Measurements from ENCODE around the gene HES4.
"Not testable (repeated sequence)": the region's sequence is repeated elsewhere in the genome, so short reads cannot be mapped to it uniquely, and the experiment has no call there.

The HES4 gene

DNA sequence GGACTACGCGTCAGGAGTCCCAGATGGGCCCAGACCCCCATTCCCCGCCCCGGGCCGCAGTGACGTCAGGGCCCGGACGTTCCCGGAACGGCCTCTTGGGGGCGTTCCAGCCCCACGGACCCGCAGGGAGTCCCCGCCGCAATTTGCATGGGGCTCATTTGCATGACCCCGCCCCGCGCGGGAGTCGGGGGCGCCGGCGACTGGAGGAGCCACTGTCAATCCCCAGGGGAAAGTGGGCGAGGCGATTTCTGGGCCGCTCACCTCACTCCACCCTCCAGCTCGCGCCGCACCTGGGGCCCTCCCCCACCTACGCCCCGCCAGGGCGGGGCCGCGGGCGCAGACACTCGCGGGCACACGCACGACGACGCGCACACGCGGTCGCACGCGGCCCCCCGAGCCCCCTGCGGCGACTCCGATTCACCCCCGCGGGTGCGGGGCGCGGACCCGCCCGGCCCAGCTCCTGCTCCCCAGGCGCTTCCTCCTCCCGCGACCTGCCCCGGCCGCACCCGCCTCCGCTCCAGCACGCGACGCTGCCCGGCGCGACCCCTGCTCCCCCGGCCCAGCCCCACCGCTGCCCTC is 33.2 kb upstream of the HES4 start:
- DNase-seq: peak; percentile 41 to 66

DNA sequence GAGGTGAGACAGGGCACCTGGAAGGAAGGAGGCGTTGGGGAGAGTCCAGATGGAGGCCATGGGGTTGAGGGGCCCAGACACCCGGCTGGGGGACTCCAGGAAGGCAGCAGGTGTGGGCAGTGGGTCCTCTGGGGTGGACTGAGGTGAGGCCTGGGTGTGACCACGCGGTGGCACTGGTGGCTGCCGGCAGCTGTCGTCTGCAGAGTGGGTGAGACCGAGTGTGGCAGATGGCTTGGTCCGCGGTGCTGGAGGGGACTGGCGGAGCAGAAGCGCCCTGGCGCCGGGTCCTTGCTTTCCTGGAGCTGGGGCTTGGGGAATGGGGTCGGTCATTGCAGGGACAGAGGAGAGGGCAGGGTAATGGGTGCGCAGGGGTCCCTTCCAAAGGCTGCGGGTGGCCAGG is 32.5 kb upstream of the HES4 start:
- DNase-seq: no peak

DNA sequence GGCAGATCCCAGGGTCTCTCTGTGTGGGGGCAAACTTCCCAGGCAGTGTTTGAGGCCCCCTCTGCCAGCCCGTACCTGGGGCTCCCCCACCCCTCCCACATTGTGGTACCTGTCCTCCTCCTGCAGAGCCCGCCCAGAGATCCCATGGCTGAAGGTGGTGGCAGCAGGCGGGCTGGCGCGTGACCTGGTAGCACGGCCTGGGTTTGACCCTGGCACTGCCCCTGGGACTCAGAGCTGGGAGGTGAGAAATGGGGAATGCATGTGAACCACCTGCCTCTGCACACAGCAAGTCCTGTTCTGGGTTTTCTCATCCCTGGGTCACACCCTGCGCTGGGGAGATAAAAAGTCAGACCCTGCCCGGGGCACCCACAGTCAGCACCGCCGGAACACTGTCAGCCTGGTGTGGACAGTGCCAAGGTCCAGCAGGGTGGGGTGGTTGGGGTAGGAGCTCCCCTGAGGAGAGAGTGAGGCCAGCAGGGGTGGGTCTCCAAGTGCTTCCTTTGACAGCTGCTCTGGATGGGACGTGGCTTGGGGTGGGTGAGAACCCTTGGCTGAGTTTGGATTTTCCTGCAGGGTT is 31.9 kb upstream of the HES4 start:
- no peak for DNase-seq

DNA sequence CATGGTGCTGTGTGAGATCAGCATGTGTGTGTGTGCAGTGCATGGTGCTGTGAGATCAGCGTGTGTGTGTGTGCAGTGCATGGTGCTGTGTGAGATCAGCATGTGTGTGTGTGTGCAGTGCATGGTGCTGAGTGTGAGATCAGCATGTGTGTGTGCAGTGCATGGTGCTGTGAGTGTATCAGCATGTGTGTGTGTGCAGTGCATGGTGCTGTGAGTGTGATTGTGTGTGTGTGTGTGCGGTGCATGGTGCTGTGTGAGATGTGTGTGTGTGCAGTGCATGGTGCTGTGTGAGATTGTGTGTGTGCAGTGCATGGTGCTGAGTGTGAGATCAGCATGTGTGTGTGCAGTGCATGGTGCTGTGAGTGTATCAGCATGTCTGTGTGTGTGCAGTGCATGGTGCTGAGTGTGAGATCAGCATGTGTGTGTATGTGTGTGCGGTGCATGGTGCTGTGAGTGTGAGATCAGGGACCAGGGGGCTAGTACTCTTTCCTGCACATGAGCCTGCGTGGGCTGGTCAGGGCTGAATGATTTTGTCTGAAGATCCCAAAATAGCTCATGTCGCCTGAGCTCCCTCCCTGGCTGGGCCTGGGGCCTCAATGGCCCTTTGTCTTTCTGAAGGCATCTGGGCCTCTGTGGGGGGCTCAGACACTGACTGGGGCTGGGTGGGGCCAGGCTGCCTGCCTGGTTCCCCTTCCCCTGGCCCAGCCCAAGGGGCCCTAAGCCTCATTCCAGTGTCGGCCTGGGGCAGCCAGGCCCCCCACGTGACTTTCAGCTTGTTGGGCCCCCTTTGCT is 31.2 kb upstream of the HES4 start:
- DNase-seq: not testable (repeated sequence)

DNA sequence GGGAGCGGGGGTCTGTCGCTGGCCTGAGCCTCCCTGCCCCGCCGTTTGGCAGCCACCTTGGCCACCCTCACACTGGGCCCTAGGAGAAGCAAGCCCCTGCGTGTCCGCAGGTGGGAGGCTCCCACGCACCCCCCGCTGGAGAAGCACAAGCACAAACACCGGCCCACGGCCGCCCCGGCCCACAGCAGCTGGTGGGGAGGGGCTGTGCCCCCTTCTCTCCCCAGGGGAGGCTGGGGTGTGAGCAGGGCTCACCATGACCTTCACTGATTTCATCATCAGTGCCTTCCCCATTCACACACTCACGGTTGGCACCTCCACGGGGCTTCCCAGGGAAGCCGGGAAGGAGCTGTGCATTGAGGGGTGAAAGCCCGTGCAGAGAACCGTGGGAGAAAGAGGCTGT is 27.9 kb upstream of the HES4 start:
- no peak for DNase-seq

DNA sequence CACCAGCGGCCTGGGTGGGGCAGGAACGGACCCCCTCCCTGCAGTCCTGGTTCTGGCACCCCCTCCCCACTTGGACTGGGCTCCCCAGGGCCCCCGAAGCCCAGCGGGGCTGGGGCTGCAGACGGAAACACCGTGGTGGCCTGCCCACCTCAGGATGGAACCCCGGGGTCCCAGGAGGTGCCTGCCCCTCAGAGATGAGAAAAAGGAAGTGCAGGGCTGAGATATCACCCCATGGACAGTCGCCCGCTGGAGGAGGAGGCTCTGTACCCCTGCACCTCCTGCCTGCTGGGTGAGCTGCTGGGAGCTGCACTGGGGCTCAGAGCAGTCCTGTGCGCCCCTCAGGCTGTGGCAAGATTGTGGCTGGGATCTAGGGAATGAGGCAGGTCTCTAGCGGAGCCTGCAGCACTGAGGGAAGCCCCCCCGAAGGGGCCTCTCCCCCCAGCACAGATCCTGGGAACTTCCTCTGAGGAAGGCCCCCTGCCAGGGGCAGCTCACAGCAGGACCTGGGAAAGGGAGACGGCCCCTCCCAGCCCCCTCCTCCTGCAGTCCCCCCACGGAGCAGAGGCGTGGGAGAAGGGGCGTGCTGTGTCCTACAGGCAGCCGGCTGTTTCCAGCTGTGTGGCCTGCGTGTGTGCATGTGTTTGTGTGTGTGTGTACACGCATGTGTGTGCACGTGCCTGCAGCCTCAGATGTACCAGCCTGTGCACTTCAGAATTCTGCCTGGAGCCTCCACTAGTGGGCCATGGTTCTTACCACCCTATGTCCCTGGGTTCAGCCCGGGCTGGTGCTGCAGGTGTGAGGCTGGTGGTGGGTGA is 26.9 kb upstream of the HES4 start:
- DNase-seq: no peak

DNA sequence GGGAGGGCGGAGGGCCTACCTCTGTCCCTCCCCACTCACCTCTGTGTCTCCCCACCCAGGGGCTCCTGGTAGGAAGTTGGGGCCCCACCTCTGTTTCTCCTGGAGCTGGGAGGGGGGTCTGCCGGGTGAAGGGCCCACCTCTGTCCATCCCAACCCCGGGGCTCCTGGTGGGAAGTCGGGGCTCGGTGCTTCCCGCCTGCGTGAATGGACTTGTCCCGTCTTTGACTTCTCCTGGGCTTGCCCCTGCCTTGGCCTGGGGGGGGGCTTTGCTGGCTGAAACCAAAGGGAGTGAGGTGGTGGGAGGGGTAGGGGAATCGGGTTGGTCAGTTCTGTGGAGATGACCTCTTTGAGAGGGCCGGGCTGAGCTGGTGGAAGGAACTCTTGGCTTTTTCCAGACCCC is 25.8 kb upstream of the HES4 start:
- DNase-seq: no peak

DNA sequence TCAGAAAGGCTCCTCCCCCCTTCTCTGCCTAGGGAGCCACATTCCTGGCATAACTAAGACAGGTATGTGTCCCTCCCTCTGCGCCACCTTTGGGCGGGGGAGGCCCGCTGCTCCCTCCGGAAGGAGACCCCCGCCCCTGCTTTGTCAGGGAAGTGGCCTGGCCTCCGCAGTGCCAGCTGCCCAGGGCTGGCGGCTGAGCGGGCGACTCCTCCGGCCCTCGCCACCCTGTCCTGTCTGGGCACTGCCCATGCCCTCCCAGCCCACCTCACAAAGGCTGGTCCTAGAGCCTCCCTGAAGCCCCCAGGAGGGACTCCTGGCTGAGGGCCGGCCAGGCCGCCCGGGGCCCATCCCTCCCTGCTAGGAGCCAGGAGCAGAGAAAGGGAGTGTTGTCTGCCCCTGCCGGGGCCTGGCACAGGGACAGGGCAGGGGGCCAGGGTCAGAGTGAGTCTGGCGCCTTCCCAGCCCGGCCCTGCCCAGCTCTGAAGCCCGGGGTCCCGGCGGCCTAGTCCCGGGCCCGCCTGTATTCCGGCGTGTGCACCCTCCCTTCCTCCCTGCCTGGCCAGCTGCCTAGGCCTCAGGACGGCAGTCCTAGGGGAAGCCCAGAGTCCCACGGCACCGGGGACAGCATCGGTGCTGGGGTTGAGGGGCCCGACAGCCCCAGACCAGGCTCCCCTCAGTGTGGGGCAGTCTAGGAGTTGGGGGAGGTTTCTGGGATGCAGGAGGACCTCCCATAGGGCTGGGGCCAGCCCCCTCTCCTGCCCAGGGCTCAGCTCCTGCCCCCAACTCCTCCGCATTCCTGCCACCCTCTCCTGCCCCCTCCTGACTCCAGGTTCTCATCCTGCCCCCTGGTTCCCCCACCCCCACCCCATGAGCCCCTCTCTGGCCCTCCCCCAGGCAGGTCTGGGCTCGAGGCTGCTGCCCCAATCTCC is 25.1 kb upstream of the HES4 start:
- DNase-seq: no peak

DNA sequence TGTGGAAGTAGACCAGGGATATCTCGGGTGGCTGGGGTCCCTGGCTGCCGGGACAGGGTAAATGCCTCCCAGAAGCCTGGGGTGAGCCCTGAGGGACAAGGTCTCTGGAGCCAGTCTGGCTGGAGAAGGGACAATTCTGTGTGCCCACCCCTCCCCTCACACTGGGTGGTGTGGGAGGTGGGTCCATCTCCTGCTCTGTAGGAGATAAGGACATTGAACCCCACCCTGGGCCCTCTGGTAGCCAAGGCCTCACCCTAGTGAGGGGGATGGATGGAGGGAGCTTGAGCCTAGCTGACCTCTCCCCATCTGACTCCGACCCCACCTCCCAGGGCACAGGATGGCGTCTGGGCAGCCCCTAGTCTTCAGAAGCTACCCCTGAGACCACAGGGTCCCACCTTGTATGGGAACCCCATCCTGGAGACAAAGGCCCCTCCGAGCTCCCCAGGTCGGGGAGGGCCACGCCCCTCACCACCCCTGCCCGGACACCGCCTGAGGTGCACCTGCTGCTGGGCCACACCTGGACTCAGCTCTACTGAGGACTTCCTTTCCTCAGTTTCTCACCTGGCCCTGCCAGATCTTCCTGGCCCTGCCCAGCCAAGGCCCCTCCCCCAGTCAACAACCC is 24.4 kb upstream of the HES4 start:
- DNase-seq: no peak

DNA sequence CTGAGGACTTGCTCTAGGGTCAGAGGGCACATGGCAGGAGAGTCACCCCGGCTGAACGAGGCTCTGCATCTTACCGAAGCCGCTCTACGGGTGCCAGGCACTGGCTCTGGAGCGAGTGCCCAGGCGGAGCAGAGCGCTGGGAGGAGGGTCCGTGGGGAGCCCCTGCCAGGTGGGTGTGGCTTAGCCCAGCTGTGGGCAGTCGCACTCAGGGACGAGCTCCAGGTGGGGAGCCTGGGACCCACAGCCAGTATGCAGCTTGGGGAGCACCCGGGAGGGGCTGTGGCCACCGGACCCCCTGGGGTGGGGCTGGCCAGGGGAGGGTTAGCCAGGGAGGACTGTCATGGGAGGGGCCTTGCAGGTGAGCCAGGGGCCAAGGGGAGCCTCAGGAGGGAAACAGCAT is 23.8 kb upstream of the HES4 start:
- DNase-seq: no peak

DNA sequence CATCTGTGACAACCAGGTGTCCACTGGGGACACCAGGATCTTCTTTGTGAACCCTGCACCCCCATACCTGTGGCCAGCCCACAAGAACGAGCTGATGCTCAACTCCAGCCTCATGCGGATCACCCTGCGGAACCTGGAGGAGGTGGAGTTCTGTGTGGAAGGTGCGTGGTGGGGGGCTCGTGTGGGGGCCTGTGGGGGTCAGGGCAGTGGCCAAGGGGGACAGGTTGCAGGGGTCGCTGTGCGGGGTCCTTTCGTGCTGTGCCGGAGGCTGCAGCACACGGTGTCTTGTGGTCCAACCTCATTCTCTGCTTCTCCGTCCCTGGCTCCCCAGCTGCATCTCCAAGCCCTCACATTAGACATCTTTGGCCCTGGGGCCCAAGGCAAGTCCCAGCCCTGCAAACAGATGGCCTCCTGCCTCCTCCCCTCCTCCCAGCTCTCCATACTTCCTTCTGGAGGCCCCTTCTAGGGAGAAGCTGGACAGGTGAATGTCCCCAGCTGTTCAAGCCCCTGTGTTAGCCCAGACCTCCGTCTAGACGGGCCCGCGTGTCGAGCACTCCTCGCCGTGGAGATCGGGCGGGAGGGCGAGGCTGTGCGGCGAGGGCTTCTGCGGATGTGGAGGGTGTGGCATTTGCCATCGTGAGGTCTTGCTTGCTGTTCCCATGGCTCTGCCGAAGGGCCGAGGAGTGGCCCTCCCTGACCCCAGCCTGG is 22.6 kb upstream of the HES4 start:
- DNase-seq: no peak

DNA sequence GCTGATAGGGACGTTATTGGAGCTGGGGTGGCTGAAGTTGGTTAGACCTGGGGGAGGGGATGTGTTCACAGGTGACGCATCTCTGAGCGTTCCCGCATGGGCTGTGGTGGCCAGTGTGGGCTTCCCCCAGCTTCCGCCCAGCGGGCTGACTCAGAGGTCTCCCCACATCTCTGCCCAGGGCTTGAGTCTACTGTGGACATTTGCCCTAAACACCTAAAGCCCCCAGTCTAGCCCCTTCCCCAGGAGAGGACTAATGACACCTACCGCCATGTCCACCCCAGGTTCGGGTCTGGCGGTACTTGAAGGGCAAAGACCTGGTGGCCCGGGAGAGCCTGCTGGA is 22.0 kb upstream of the HES4 start:
- no peak for DNase-seq

DNA sequence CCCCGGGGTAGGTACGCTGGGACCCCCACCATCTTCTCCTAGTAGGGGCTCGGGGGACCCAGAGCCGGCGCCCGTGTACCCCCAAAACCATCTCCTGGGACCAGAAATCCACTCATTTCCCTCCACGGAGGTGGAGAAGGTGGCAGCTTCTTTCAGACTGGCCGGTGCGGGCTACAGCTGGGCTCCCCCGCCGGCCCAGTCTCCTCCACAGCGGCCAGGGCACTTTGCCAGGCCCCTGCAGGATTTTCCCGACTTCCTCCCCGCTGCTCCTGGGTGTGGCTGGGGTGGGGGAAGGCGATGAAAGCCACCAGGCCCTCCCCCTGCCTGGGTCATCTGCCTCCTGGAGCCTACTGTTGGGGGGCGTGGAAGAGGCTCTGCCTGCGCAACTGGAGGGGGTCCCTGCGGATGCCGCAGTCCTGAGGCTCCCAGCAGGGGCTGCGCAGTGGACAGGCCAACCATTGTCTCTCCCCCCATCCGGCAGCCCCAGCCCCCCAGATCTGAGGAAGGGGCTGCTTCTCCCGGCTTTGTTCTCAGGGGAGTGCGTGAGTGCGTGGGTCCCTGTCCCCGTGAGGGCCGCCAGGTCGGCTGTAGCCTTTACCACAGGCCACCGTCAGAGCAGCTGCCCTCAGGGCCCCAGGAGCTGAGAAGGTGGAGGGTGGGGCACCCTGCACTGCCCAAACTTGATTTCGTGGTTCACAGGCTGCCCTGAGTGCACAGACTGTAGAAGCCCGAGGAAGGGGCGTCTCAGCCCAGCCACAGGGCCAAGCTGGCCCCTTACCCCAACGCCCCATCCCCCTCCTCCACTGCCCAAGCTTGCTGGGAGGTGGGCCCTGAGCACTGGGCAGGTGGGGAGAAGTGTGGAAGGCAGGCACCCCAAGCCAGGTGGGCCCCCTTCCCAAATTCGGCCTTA is 21.4 kb upstream of the HES4 start:
- DNase-seq: no peak

DNA sequence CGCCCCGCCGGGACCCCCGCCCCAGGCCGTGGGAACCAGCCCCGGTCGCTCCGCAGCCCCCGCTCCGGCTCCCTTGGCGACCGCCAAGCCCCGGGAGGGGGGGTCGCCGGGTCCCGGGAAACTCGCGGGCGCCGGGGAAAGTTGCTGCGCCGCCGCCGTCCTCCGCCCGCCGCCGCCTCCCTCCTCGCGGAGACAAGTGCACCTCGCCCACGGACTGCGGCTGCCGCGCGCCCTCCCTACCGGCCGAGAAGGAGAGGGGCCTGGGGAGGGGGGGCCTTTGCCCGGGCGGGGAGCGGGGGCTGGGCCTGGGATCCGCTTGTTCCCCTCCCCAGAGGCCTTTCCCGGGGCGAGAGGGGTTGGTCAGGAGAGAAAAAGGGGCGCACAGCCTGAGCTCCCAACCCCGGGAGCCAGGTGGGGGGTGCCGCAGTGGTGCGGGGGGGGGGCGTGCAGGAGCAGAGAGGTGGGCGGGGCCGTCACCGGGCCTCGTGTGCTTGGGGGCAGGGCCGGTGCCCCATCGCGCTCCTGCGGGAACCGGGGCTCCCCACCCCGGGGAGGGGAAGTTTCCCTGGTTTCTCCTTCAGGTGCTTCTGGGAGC is 20.6 kb upstream of the HES4 start:
- no peak for DNase-seq

DNA sequence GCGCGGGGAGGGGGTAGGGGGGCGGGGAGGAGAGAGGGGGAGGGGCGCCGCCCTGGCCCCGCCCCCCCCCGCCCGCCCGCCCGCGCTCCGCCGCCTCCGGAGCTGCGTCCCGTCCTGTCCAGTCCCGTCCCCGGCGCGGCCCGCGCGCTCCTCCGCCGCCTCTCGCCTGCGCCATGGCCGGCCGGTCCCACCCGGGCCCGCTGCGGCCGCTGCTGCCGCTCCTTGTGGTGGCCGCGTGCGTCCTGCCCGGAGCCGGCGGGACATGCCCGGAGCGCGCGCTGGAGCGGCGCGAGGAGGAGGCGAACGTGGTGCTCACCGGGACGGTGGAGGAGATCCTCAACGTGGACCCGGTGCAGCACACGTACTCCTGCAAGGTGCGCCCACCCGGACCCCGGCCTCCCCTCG is 20.1 kb upstream of the HES4 start, which contains the start of gene AGRN:
Gene AGRN (plus strand): TSS at position 121 of the 405 bp plus-strand sequence. CDS start 53 bp downstream, at position 174.
- no peak for DNase-seq

DNA sequence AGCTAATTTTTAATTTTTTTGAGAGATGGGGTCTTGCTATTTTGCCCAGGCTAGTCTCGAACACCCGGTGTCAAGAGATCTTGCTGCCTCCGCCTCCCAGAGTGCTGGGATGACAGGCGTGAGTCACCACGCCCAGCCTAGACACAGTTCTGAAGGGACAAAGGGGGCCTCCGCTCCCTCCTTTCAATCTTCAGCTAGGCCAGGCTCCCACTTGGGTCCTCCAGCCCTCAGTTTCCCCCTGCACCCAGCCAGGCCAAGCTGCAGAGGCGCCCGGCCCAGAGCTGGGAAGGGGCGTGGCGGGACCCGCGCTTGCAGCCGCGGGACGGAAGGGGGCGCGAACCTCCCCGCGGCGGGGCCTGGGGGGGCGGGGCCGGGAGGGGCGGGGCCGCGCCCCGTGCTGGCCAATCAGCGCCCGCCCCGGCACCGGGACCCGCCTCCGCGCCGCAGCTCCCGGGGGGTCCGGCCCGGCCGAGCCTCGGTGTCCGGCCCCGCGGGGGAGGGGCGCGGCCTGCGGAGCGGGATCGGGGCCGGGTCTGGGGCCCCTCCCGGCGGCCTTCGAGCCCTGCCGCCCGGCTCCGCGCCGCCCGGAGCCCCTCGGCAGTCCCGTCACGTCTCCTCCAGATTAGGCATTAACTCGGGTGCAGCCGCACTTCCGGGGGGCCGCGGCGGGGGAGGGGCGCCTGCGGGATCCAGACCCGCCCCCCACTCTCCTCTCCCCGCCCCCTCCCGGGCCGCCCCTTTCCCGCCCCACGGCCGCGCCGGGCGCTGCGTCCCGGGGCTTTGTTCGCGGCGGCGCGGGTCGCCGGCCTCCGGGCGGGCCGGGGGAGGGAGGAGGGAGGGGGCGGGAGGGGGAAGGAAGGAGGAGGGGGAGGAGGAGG is 19.5 kb upstream of the HES4 start:
- peak in 1 of 2 donors; percentile 82 for DNase-seq

DNA sequence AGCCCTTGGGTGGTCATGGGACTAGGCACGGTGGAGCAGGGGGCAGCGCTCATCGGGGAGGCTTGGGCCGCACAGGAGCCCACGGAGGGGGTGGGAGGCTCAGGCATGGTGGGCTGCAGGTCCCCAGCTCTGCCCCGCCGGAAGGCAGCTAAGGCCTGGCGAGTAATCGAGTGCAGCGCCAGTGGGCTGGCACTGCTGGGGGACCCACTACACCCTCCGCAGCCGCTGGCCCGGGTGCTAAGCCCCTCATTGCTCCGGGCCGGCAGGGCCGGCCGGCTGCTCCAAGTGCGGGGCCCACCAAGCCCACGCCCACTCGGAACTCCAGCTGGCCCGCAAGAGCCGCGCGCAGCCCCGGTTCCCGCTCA is 18.4 kb upstream of the HES4 start:
- not testable (repeated sequence) for DNase-seq

DNA sequence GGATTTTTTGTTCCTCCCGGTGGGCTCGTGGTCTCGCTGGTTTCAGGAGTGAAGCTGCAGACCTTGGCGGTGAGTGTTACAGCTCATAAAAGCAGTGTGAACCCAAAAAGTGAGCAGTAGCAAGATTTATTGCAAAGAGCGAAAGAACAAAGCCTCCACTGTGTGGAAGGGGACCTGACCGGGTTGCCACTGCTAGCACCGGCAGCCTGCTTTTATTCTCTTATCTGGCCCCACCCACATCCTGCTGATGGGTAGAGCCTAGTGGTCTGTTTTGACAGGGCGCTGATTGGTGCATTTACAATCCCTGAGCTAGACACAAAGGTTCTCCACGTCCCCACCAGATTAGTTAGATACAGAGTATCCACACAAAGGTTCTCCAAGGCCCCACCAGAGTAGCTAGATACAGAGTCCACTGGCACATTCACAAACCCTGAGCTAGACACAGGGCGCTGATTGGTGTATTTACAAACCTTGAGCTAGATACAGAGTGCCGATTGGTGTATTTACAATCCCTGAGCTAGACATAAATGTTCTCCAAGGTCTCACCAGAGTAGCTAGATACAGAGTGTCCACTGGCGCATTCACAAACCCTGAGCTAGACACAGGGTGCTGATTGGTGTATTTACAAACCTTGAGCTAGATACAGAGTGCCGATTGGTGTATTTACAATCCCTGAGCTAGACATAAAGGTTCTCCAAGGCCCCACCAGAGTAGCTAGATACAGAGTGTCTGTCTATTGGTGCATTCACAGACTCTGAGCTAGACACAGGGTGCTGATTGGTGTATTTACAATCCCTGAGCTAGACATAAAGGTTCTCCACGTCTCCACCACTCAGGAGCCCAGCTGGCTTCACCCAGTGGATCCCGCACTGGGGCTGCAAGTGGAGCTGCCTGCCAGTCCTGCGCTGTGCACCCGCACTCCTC is 17.8 kb upstream of the HES4 start:
- DNase-seq: not testable (repeated sequence)
